Spleen (tissue), 7 donors: Measurements from ENCODE around the gene PTPRN2.

Experiments used
- CTCF ChIP-seq, 11 experiments: fragments of 200-600 bp in 7 of 11; fragments of 450-650 bp in 4 of 11; sonication (generic) in 4 of 11; IDR thresholded peaks in 8 of 11; conservative IDR thresholded peaks in 3 of 11; 1 replicate in 7 of 11; 2 replicates in 4 of 11; pipeline versions ENCODE4 v1.4.0 to v1.8.0; 2016 to 2021; ENCODE audit warnings: antibody characterized with exemption in 11 of 11, inconsistent platforms in 4 of 11, mild to moderate bottlenecking in 1 of 11
- POLR2A ChIP-seq, 3 donors: fragments of 450-650 bp; IDR thresholded peaks; one replicate each; pipeline ENCODE4 v1.5.1; 2017; ENCODE audit warnings: antibody characterized with exemption in 3 of 3, mild to moderate bottlenecking in 1 of 3
- POLR2AphosphoS5 ChIP-seq, 3 donors: sonication (generic); formaldehyde crosslinking; IDR thresholded peaks; one replicate each; pipeline ENCODE4 v1.5.1; 2017; ENCODE audit warnings: antibody characterized with exemption in 3 of 3
- donor health status: DM: no; HTN: no; CAD: no; lungs with moderate emphysema.
- donor health status: DM: no; HTN: no; CAD: no.
- donor health status: DM: no; HTN: no; CAD: no.

- TF ChIP-seq CTCF (IDR thresholded peaks at IDR 0.05 in 8 of 11, conservative IDR thresholded peaks at IDR 0.05 in 3 of 11) (no peak), POLR2A (IDR thresholded peaks at IDR 0.05) (no peak), POLR2AphosphoS5 (IDR thresholded peaks at IDR 0.05) (no peak)
Observed at GRCh38 chr7:157952841-157953645, 634.6 kb downstream of the PTPRN2 start.
